Neural progenitor cell (in vitro differentiated cells): ENCODE results near the gene RNF166. TPM values are rescaled to one million over a fixed set of nuclear protein-coding genes. Genes with fewer than 3 reads are reported as not detected.

ENCODE experiments used
- DNase-seq: peaks from one replicate; pipeline ENCODE4 v3.0.0-alpha.2; 2016; ENCODE audit warnings: low spot score
- H2AFZ ChIP-seq: fragments of 200-600 bp; sonication (generic); replicated peaks from 2 replicates; pipeline ENCODE4 v1.6.1; 2016; ENCODE audit warnings: antibody characterized with exemption
- H3F3A ChIP-seq: fragments of 200-600 bp; sonication (generic); 2 replicates; pipeline ENCODE4 v1.6.1; 2016; ENCODE audit warnings: antibody characterized with exemption, low read depth
- H3K27ac ChIP-seq: fragments of 200-600 bp; sonication (generic); 2 replicates; pipeline ENCODE4 v1.5.1; 2016; ENCODE audit warnings: mild to moderate bottlenecking
- H3K27me3 ChIP-seq: fragments of 200-600 bp; sonication (generic); 2 replicates; pipeline ENCODE4 v1.6.1; 2016; ENCODE audit warnings: mild to moderate bottlenecking, moderate library complexity
- H3K36me3 ChIP-seq: fragments of 200-600 bp; sonication (generic); 2 replicates; pipeline ENCODE4 v1.5.1; 2016
- H3K4me1 ChIP-seq: fragments of 200-600 bp; sonication (generic); 2 replicates; pipeline ENCODE4 v1.6.1; 2016; ENCODE audit warnings: mixed run types
- H3K4me2 ChIP-seq: fragments of 200-600 bp; sonication (generic); 2 replicates; pipeline ENCODE4 v1.6.1; 2016
- H3K4me3 ChIP-seq: fragments of 200-600 bp; sonication (generic); 2 replicates; pipeline ENCODE4 v1.5.1; 2016
- H3K79me2 ChIP-seq: fragments of 200-600 bp; sonication (generic); 2 replicates; pipeline ENCODE4 v1.6.1; 2016; ENCODE audit warnings: low read depth
- H3K9ac ChIP-seq: fragments of 200-600 bp; sonication (generic); 2 replicates; pipeline ENCODE4 v1.6.1; 2016
- H3K9me3 ChIP-seq: fragments of 200-600 bp; sonication (generic); 2 replicates; pipeline ENCODE4 v1.5.1; 2016; ENCODE audit warnings: low read depth
- H4K20me1 ChIP-seq: fragments of 200-600 bp; sonication (generic); 2 replicates; pipeline ENCODE4 v1.6.1; 2016; ENCODE audit warnings: low read depth
- H3K27ac Mint-ChIP-seq: 3 replicates; pipeline ENCODE4 v1.8.0; 2021; ENCODE audit warnings: mixed read lengths
- H3K27me3 Mint-ChIP-seq: 2 replicates; pipeline ENCODE4 v1.8.0; 2022; ENCODE audit warnings: low read depth, mild to moderate bottlenecking, inconsistent platforms, moderate library complexity, mixed read lengths; ENCODE audit not compliant: insufficient read depth
- H3K36me3 Mint-ChIP-seq: 3 replicates; pipeline ENCODE4 v1.8.0; 2021; ENCODE audit warnings: mixed read lengths
- H3K4me1 Mint-ChIP-seq: 3 replicates; pipeline ENCODE4 v1.8.0; 2021; ENCODE audit warnings: mixed read lengths
- H3K4me3 Mint-ChIP-seq: 3 replicates; pipeline ENCODE4 v1.8.0; 2021; ENCODE audit warnings: mild to moderate bottlenecking, moderate library complexity, mixed read lengths
- H3K9me3 Mint-ChIP-seq: 3 replicates; pipeline ENCODE4 v1.8.0; 2020; ENCODE audit warnings: mixed read lengths
- EZH2 ChIP-seq: fragments of 200-600 bp; sonication (generic); IDR thresholded peaks from 2 replicates; pipeline ENCODE4 v1.6.1; 2017; ENCODE audit warnings: antibody characterized with exemption, mild to moderate bottlenecking, moderate library complexity
- EZH2phosphoT487 ChIP-seq: fragments of 200-600 bp; sonication (generic); IDR thresholded peaks from 2 replicates; pipeline ENCODE4 v1.6.1; 2017; ENCODE audit warnings: antibody characterized with exemption
- total RNA-seq: library from RNA; depleted of rRNA; stranded (reverse); fragments of >200 nt; gene quantifications from 2 replicates; pipeline ENCODE4 v1.2.3, GENCODE V29; 2015; ENCODE audit warnings: low replicate concordance
- TF ChIP-seq, protein P1 (sequence below): fragments of 200-600 bp; sonication (generic); IDR thresholded peaks from 2 replicates; pipeline ENCODE4 v1.5.1; 2017; ENCODE audit warnings: antibody characterized with exemption, mild to moderate bottlenecking

The RNF166 gene
- total RNA-seq, 1 donor from 2014 or later = 11.1 TPM

DNA sequence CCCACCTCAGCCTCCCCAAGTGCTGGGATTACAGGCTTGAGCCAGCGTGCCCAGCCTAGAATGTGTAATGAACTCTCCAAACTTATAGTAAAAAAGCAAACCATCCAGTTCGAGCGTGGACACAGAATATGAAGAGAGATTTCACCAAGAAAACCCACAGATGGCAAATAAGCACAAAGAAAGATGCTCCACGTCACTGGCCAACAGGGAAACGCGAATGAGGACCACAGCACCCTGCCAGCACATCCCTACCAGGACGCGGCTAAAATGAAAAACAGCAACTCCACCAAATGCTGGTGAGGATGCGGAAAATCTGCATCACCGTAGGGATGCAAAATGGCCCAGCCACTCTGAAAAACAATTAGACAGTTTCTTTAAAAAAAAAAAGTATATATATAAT lies 44.7 kb downstream of the RNF166 start:
- Histone ChIP-seq H3K4me2 (peak overlapping the region; percentile 92), H3K79me2 (peaks cover 53% of the 10 kb centered on the region), H4K20me1 (peaks cover 39% of the 10 kb centered on the region)

DNA sequence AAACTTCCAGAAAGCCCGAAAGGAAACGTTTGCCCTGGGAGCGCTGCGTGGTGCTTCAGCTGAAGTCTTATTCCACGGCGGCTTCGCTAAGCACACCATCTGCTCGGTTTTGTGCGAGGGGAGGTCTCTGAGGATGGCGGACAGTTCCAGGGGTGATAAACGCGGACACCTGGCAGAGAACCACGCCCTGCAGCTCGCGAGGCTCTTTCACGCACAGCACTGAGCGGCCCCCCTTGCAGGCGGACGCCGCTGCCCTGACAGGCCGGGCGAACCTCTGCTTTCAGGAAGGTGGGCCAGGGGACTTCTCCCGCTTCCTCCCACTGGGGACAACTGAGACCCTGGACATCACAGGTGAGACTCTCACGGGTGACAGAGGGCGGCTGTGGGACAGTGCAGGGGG lies 47.0 kb downstream of the RNF166 start:
- no peak for DNase-seq
- Mint-ChIP-seq H3K27ac (no peak overlapping the region), H3K9me3 (no peaks in the 10 kb centered on the region), H3K36me3 (no peaks in the 10 kb centered on the region), H3K4me1 (peaks cover 18% of the 10 kb centered on the region), H3K27me3 (peaks cover 6% of the 10 kb centered on the region), H3K4me3 (no peak overlapping the region)
- Histone ChIP-seq H3K4me3 (no peak overlapping the region), H3K36me3 (no peaks in the 10 kb centered on the region), H3F3A (peaks cover 4% of the 10 kb centered on the region), H4K20me1 (peaks cover 39% of the 10 kb centered on the region), H3K9ac (no peak overlapping the region), H3K27ac (no peak overlapping the region), H3K9me3 (no peaks in the 10 kb centered on the region), H3K4me2 (no peak overlapping the region), H2AFZ (no peak overlapping the region), H3K4me1 (peaks cover 4% of the 10 kb centered on the region), H3K27me3 (no peaks in the 10 kb centered on the region), H3K79me2 (peaks cover 45% of the 10 kb centered on the region)
- TF ChIP-seq EZH2phosphoT487 (no peak), EZH2 (no peak)
- TF ChIP-seq, protein P1, sequence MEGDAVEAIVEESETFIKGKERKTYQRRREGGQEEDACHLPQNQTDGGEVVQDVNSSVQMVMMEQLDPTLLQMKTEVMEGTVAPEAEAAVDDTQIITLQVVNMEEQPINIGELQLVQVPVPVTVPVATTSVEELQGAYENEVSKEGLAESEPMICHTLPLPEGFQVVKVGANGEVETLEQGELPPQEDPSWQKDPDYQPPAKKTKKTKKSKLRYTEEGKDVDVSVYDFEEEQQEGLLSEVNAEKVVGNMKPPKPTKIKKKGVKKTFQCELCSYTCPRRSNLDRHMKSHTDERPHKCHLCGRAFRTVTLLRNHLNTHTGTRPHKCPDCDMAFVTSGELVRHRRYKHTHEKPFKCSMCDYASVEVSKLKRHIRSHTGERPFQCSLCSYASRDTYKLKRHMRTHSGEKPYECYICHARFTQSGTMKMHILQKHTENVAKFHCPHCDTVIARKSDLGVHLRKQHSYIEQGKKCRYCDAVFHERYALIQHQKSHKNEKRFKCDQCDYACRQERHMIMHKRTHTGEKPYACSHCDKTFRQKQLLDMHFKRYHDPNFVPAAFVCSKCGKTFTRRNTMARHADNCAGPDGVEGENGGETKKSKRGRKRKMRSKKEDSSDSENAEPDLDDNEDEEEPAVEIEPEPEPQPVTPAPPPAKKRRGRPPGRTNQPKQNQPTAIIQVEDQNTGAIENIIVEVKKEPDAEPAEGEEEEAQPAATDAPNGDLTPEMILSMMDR = no peak

More for the DNA sequence above, 44.7 kb downstream of the RNF166 start:
- Histone ChIP-seq H3K27ac (no peak overlapping the region), H3K9me3 (no peaks in the 10 kb centered on the region), H3K27me3 (no peaks in the 10 kb centered on the region), H3K36me3 (no peaks in the 10 kb centered on the region), H2AFZ (no peak overlapping the region), H3F3A (peaks cover 7% of the 10 kb centered on the region), H3K9ac (no peak overlapping the region), H3K4me1 (peaks cover 4% of the 10 kb centered on the region), H3K4me3 (peak overlapping the region; percentile 76)
- no peaks in the 10 kb centered on the region for H3K9me3 Mint-ChIP-seq
- no peak for DNase-seq
- peak overlapping the region; percentile 89 for H3K4me3 Mint-ChIP-seq
- H3K4me1 Mint-ChIP-seq = peaks cover 23% of the 10 kb centered on the region
- H3K27ac Mint-ChIP-seq = no peak overlapping the region
- H3K27me3 Mint-ChIP-seq = peaks cover 4% of the 10 kb centered on the region
- H3K36me3 Mint-ChIP-seq = no peaks in the 10 kb centered on the region
- TF ChIP-seq EZH2 = no peak
- TF ChIP-seq, protein P1 = no peak
- no peak for TF ChIP-seq EZH2phosphoT487

DNA sequence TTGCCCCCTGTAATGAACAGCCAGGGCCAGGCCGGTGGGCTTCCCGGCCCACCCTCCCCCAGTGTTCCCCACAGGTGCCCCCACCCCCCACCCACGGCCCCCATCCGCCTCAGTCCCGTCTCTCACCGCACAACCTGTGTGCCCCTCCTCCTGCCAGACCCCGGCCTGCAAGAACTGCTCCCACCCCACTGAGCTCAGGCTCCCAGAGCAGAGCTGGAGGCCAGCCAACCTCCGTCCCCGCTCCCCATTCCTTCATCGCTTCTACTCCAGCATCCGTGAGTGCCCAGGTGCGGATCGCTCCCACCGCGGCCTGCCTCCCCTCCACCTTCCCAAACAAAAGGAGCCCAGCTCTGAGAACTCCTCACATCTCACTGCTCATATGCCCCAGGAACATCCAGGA lies 47.5 kb downstream of the RNF166 start:
- Histone ChIP-seq H3K4me3 (no peak overlapping the region), H3F3A (peaks cover 4% of the 10 kb centered on the region), H3K27ac (no peak overlapping the region), H3K36me3 (no peaks in the 10 kb centered on the region), H4K20me1 (peaks cover 39% of the 10 kb centered on the region), H3K4me1 (peaks cover 4% of the 10 kb centered on the region), H3K9me3 (no peaks in the 10 kb centered on the region), H2AFZ (no peak overlapping the region), H3K4me2 (no peak overlapping the region), H3K27me3 (no peaks in the 10 kb centered on the region), H3K9ac (no peak overlapping the region), H3K79me2 (peaks cover 40% of the 10 kb centered on the region)
- H3K4me3 Mint-ChIP-seq = no peak overlapping the region
- H3K27ac Mint-ChIP-seq = peak overlapping the region; percentile 57
- peaks cover 7% of the 10 kb centered on the region for H3K27me3 Mint-ChIP-seq
- H3K4me1 Mint-ChIP-seq = peaks cover 16% of the 10 kb centered on the region
- peaks cover 2% of the 10 kb centered on the region for H3K36me3 Mint-ChIP-seq
- H3K9me3 Mint-ChIP-seq = no peaks in the 10 kb centered on the region
- no peak for DNase-seq
- TF ChIP-seq EZH2phosphoT487 = no peak
- no peak for TF ChIP-seq EZH2
- TF ChIP-seq, protein P1 = no peak
